Natural killer cell (primary cell): ENCODE data around the gene PRRC1. TPM values are rescaled to one million over a fixed set of nuclear protein-coding genes. Genes with fewer than 3 reads are reported as not detected.

Source experiments
- ATAC-seq, 3 donors: fragments of 150-1000 bp in 2 of 3; fragments of 200-7000 bp in 1 of 3; cut with Tn5 transposase; 1 replicate in 1 of 3; 2 replicates in 2 of 3; pipeline ENCODE4 v1.10.0; 2021; ENCODE audit warnings: mild to moderate bottlenecking in 2 of 3, moderate library complexity in 2 of 3
- DNase-seq, 2 donors: peaks; one replicate each; pipeline versions ENCODE4 v3.0.0 to v3.0.0-alpha.2; 2013 to 2021; ENCODE audit warnings: mixed read lengths in 1 of 2
- H3K27ac ChIP-seq: one replicate; pipeline ENCODE4 v1.5.1; 2013; ENCODE audit warnings: mild to moderate bottlenecking, low read length
- H3K27me3 ChIP-seq: one replicate; pipeline ENCODE4 v1.6.1; 2013; ENCODE audit warnings: low read length; ENCODE audit not compliant: control insufficient read depth, insufficient read depth
- H3K36me3 ChIP-seq: one replicate; pipeline ENCODE4 v1.6.1; 2013; ENCODE audit warnings: low read length; ENCODE audit not compliant: control insufficient read depth, insufficient read depth
- H3K4me1 ChIP-seq: one replicate; pipeline ENCODE4 v1.6.1; 2013; ENCODE audit warnings: low read length; ENCODE audit not compliant: control insufficient read depth, insufficient read depth
- H3K4me3 ChIP-seq: one replicate; pipeline ENCODE4 v1.5.1; 2013; ENCODE audit warnings: low read length
- H3K9me3 ChIP-seq: one replicate; pipeline ENCODE4 v1.6.1; 2013; ENCODE audit warnings: low read length; ENCODE audit not compliant: control insufficient read depth, insufficient read depth
- H3K27ac Mint-ChIP-seq, 2 donors: one replicate each; pipeline ENCODE4 v1.8.0; 2022; ENCODE audit warnings: mild to moderate bottlenecking in 2 of 2, mixed read lengths in 2 of 2, moderate library complexity in 1 of 2
- H3K27me3 Mint-ChIP-seq, 2 donors: one replicate each; pipeline ENCODE4 v1.8.0; 2022; ENCODE audit warnings: low read depth in 2 of 2, mixed read lengths in 2 of 2
- H3K36me3 Mint-ChIP-seq: one replicate; pipeline ENCODE4 v1.8.0; 2022; ENCODE audit warnings: mixed read lengths
- H3K4me1 Mint-ChIP-seq, 2 donors: one replicate each; pipeline ENCODE4 v1.8.0; 2022; ENCODE audit warnings: mixed read lengths in 2 of 2
- H3K4me3 Mint-ChIP-seq: one replicate; pipeline ENCODE4 v1.8.0; 2022; ENCODE audit warnings: mild to moderate bottlenecking, moderate library complexity, mixed read lengths
- H3K9me3 Mint-ChIP-seq, 2 donors: one replicate each; pipeline ENCODE4 v1.8.0; 2022; ENCODE audit warnings: mixed read lengths in 2 of 2
- CTCF ChIP-seq: fragments of 200-600 bp; IDR thresholded peaks from one replicate; pipeline ENCODE4 v1.8.0; 2022; ENCODE audit warnings: antibody characterized with exemption
- WGBS: methylation state at CpG from one replicate; pipeline ENCODE4 v1.1.7; 2013; ENCODE audit warnings: missing lambda C conversion rate; ENCODE audit not compliant: insufficient coverage; 5-methylcytosine and 5-hydroxymethylcytosine counted together
- intact Hi-C: fragments of 100-400 bp; cut with micrococcal nuclease; formaldehyde crosslinking; loops from one replicate; pipeline ENCODE4 v1.14.2; 2022
- total RNA-seq, 4 donors: library from RNA; stranded (reverse); fragments of 120-200 nt in 1 of 4; gene quantifications; one replicate each; pipeline versions ENCODE4 v1.2.3 to v1.2.4, GENCODE V29; 2013 to 2022

PRRC1 gene
- total RNA-seq, 3 donors from 2014 or later (not counting 1 experiment from before 2014, with no cell fraction given), result 37.7 to 41.1 (median 39.6) TPM

- Histone ChIP-seq H3K4me3 (no peak overlapping the region), H3K36me3 (no peaks in the 10 kb centered on the region), H3K9me3 (no peaks in the 10 kb centered on the region), H3K4me1 (no peaks in the 10 kb centered on the region), H3K27me3 (no peaks in the 10 kb centered on the region), H3K27ac (no peak overlapping the region)
- Mint-ChIP-seq H3K36me3 (no peaks in the 10 kb centered on the region), H3K4me1 (peaks cover 0 to 13% of the 10 kb centered on the region in 2 donors), H3K4me3 (no peak overlapping the region), H3K27ac (peak overlapping the region in 1 of 2 donors; percentile 2), H3K27me3 (no peaks in the 10 kb centered on the region), H3K9me3 (no peaks in the 10 kb centered on the region)
- WGBS, result 64% methylated on average over 4 of the region's 4 CpGs
- intact Hi-C loops, result no loop called here
- no peak for DNase-seq
- no peak for TF ChIP-seq CTCF
- ATAC-seq, result peak in 1 of 3 donors; percentile 41
Measured at GRCh38 chr5:127587246-127587917, 69.9 kb downstream of the PRRC1 start.

DNA sequence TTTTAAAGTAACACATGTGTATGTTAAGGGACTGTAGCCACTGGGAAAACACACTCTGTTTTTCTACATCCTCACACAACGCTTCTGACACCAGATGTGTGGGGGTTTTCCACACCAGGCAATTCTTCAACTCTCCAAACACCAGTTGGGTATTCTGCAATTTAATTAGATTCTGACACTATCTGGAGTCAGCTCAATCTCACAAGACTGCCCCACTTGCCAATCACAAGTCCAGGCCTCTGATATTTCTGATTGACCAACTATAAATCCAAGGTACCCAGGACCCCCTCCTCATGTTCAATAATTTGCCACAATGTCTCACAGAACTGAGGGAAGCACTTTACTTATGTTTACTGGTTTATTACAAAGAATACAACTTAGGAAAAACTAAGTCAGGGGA lies 70.9 kb downstream of the PRRC1 start:
- no peaks in the 10 kb centered on the region for H3K4me1 ChIP-seq
- TF ChIP-seq CTCF, result no peak
- H3K27ac ChIP-seq, result no peak overlapping the region
- 20% methylated on average over 1 of the region's 1 CpG for WGBS
- no peak overlapping the region for H3K4me3 ChIP-seq
- peak in 1 of 3 donors; percentile 32 for ATAC-seq
- no peaks in the 10 kb centered on the region for H3K9me3 Mint-ChIP-seq
- no peak for DNase-seq
- no peaks in the 10 kb centered on the region for H3K36me3 Mint-ChIP-seq
- no peak overlapping the region for H3K27ac Mint-ChIP-seq
- H3K4me1 Mint-ChIP-seq, result peaks cover 0 to 13% of the 10 kb centered on the region in 2 donors
- H3K9me3 ChIP-seq, result no peaks in the 10 kb centered on the region
- H3K36me3 ChIP-seq, result no peaks in the 10 kb centered on the region
- H3K4me3 Mint-ChIP-seq, result no peak overlapping the region
- H3K27me3 ChIP-seq, result no peaks in the 10 kb centered on the region
- intact Hi-C loops, result no loop called here
- no peaks in the 10 kb centered on the region for H3K27me3 Mint-ChIP-seq

- H3K4me3 ChIP-seq, result no peak overlapping the region
- H3K36me3 ChIP-seq, result no peaks in the 10 kb centered on the region
- no peak overlapping the region for H3K4me3 Mint-ChIP-seq
- no peaks in the 10 kb centered on the region for H3K4me1 ChIP-seq
- no peaks in the 10 kb centered on the region for H3K27me3 Mint-ChIP-seq
- H3K27me3 ChIP-seq, result no peaks in the 10 kb centered on the region
- peaks cover 0 to 13% of the 10 kb centered on the region in 2 donors for H3K4me1 Mint-ChIP-seq
- no peak for TF ChIP-seq CTCF
- DNase-seq, result no peak
- H3K27ac Mint-ChIP-seq, result no peak overlapping the region
- no peaks in the 10 kb centered on the region for H3K36me3 Mint-ChIP-seq
- H3K9me3 ChIP-seq, result no peaks in the 10 kb centered on the region
- intact Hi-C loops, result no loop called here
- ATAC-seq, result no peak
- H3K9me3 Mint-ChIP-seq, result no peaks in the 10 kb centered on the region
- 91% methylated on average over 12 of the region's 12 CpGs for WGBS
- no peak overlapping the region for H3K27ac ChIP-seq
Measured at GRCh38 chr5:127589309-127590030, 72.0 kb downstream of the PRRC1 start.
